Naive thymus-derived CD4-positive, alpha-beta T cell (primary cell): ENCODE results near the gene VSIG10. TPM values are rescaled to one million over a fixed set of nuclear protein-coding genes. Genes with fewer than 3 reads are reported as not detected.

ENCODE experiments used
- ATAC-seq: fragments of 150-1000 bp; cut with Tn5 transposase; 2 replicates; pipeline ENCODE4 v1.10.0; 2021; ENCODE audit warnings: mild to moderate bottlenecking, moderate library complexity
- CTCF ChIA-PET: fragments of 350-600 bp; sonication (Branson Sonifier 250); formaldehyde crosslinking; loops from one replicate; lab custom pipeline; 2021; ENCODE audit warnings: antibody characterized with exemption; lab: Charles Lee
- POLR2A ChIA-PET: fragments of 350-600 bp; sonication (Branson Sonifier 250); formaldehyde crosslinking; loops from one replicate; lab custom pipeline; 2021; ENCODE audit warnings: antibody characterized with exemption, inconsistent platforms; lab: Charles Lee
- DNase-seq, 9 donors: peaks; one replicate each; pipeline versions ENCODE4 v3.0.0 to v3.0.0-alpha.2; 2020 to 2022; ENCODE audit warnings: mixed read lengths in 1 of 9
- H3K27ac ChIP-seq: one replicate; pipeline ENCODE4 v1.7.0; 2013; ENCODE audit warnings: mild to moderate bottlenecking, low read depth, low read length, moderate library complexity
- H3K27me3 ChIP-seq, 2 donors: one replicate each; pipeline ENCODE4 v1.7.0; 2013; ENCODE audit warnings: low read length in 2 of 2, mild to moderate bottlenecking in 2 of 2, moderate library complexity in 2 of 2; ENCODE audit not compliant: control insufficient read depth in 2 of 2, insufficient read depth in 2 of 2
- H3K36me3 ChIP-seq, 3 experiments: 1 replicate in 2 of 3; 2 replicates in 1 of 3; pipeline ENCODE4 v1.7.0; 2013; ENCODE audit warnings: low read length in 3 of 3, mild to moderate bottlenecking in 3 of 3, moderate library complexity in 1 of 3; ENCODE audit not compliant: insufficient read depth in 3 of 3, control insufficient read depth in 2 of 3
- H3K4me1 ChIP-seq, 2 donors: one replicate each; pipeline ENCODE4 v1.7.0; 2013; ENCODE audit warnings: low read length in 2 of 2, mild to moderate bottlenecking in 2 of 2, moderate library complexity in 1 of 2; ENCODE audit not compliant: control insufficient read depth in 2 of 2, insufficient read depth in 2 of 2
- H3K4me3 ChIP-seq: 2 replicates; pipeline ENCODE4 v1.7.0; 2013; ENCODE audit warnings: mild to moderate bottlenecking, low read length
- H3K9me3 ChIP-seq, 3 experiments: 1 replicate in 2 of 3; 2 replicates in 1 of 3; pipeline ENCODE4 v1.7.0; 2013; ENCODE audit warnings: low read length in 3 of 3; ENCODE audit not compliant: control insufficient read depth in 2 of 3
- H3K27ac Mint-ChIP-seq, 9 donors: one replicate each; pipeline ENCODE4 v1.8.0; 2020 to 2022; ENCODE audit warnings: mixed read lengths in 9 of 9, mild to moderate bottlenecking in 8 of 9, moderate library complexity in 5 of 9, inconsistent platforms in 2 of 9
- H3K27me3 Mint-ChIP-seq, 5 donors: one replicate each; pipeline ENCODE4 v1.8.0; 2021 to 2022; ENCODE audit warnings: mixed read lengths in 5 of 5, mild to moderate bottlenecking in 1 of 5
- H3K36me3 Mint-ChIP-seq, 5 donors: one replicate each; pipeline ENCODE4 v1.8.0; 2020 to 2022; ENCODE audit warnings: mixed read lengths in 5 of 5, mild to moderate bottlenecking in 3 of 5, inconsistent platforms in 1 of 5
- H3K4me1 Mint-ChIP-seq, 7 donors: one replicate each; pipeline ENCODE4 v1.8.0; 2020 to 2022; ENCODE audit warnings: mixed read lengths in 7 of 7, mild to moderate bottlenecking in 3 of 7, inconsistent platforms in 1 of 7
- H3K4me3 Mint-ChIP-seq, 10 donors: one replicate each; pipeline ENCODE4 v1.8.0; 2020 to 2022; ENCODE audit warnings: mild to moderate bottlenecking in 10 of 10, mixed read lengths in 10 of 10, moderate library complexity in 6 of 10, inconsistent platforms in 2 of 10
- H3K9me3 Mint-ChIP-seq, 11 donors: one replicate each; pipeline ENCODE4 v1.8.0; 2020 to 2022; ENCODE audit warnings: mixed read lengths in 11 of 11, mild to moderate bottlenecking in 4 of 11, inconsistent platforms in 1 of 11, moderate library complexity in 1 of 11
- intact Hi-C, 2 donors: fragments of 100-400 bp; cut with micrococcal nuclease; formaldehyde crosslinking; loops; one replicate each; pipeline ENCODE4 v1.15.1; 2023
- polyA plus RNA-seq, 2 donors: library from polyadenylated mRNA; unstranded; fragments of 300-500 nt; fragmentation: Illumina TruSeq; gene quantifications; one replicate each; pipeline ENCODE4 v1.2.3, GENCODE V29; 2021
- total RNA-seq, 6 experiments: library from RNA in 5 of 6; stranded (reverse) in 5 of 6; gene quantifications; 1 replicate in 5 of 6; 2 replicates in 1 of 6; pipeline ENCODE4 v1.2.3 and lab custom pipeline; 2021 to 2026

The VSIG10 gene
- total and polyA plus RNA-seq, 7 experiments from 2014 or later = 1.5 to 8.5 (median 5.3) TPM

DNA sequence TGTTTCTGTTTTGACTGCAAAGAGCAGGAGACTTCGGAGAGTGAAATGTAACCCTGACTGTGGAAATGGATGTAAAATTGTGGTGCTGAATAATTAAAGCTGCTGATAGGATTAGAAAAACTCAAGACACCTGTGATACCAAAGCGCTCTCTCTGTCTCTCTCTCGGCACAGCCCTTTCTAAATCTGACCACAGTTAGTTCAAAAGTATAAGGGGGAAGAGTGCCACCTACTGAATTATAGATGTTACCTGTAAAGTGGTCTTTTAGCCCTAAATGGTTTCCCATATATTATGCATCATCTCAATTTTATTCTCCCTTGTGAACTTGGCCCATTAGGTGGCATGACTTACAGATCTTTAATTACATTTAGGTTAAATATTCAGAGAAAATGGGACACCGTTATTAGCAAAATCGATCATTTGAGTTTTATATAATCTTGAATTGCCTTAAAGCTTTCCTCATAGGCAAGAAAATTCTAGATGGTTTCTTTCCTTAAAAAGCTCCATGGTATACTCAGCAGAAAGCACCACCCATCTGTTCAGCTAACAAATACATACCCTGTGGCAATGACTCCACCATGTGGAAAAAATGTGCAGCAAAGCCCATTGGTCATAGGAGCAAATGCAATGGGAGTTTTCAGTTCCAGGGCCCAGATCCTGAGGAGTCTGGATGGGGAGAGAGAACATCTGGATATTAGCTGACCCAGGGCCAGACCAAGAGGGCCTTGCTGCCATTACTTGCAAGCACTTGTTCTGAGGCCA lies 69.2 kb downstream of the VSIG10 start:
- DNase-seq = no peak
- H3K4me3 ChIP-seq = no peak overlapping the region
- H3K36me3 ChIP-seq = peaks cover 7 to 87% (median 19%) of the 10 kb centered on the region in 3 experiments
- intact Hi-C loops = loop anchor here in 1 of 2 donors (1.0 kb wide), 1 partner anchor 159 kb away; no protein-coding TSS in a partner anchor
- no peaks in the 10 kb centered on the region for H3K27me3 Mint-ChIP-seq
- no peak overlapping the region for H3K4me3 Mint-ChIP-seq
- peak overlapping the region in 6 of 9 donors; percentile 3 to 65 (median 60) for H3K27ac Mint-ChIP-seq
- no peak for ATAC-seq
- no peaks in the 10 kb centered on the region for H3K27me3 ChIP-seq
- H3K9me3 ChIP-seq = no peaks in the 10 kb centered on the region
- POLR2A ChIA-PET = no interaction called here
- CTCF ChIA-PET = no interaction called here
- no peaks in the 10 kb centered on the region for H3K9me3 Mint-ChIP-seq
- H3K36me3 Mint-ChIP-seq = peaks cover 4 to 50% (median 16%) of the 10 kb centered on the region in 5 donors
- peaks cover 0 to 28% (median 0%) of the 10 kb centered on the region in 7 donors for H3K4me1 Mint-ChIP-seq
- no peak overlapping the region for H3K27ac ChIP-seq
- H3K4me1 ChIP-seq = no peaks in the 10 kb centered on the region

DNA sequence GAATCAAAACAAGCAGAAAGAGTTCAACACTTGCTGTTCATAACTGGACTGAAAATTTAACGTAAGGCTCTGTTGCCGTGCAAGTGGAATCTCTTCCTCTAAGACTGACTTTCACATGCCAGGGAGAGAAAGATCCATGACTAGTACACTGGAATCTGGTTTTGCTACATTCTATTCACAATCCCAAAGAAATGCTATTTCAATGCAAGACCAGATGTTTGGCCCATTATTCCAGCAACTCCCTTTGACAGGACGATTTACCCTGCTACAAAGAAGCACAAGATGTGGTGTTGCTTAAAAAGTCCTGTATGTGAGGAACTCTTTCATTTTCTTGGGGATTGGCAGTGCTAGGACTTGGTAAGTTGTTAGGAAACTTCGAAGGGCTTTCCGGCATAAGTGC lies 69.9 kb downstream of the VSIG10 start:
- H3K27me3 Mint-ChIP-seq = no peaks in the 10 kb centered on the region
- Histone ChIP-seq H3K27me3 (no peaks in the 10 kb centered on the region), H3K27ac (no peak overlapping the region), H3K4me3 (no peak overlapping the region), H3K9me3 (no peaks in the 10 kb centered on the region), H3K4me1 (no peaks in the 10 kb centered on the region), H3K36me3 (peaks cover 7 to 86% (median 19%) of the 10 kb centered on the region in 3 experiments)
- DNase-seq (no peak), ATAC-seq (no peak)
- CTCF ChIA-PET = no interaction called here
- H3K27ac Mint-ChIP-seq = peak overlapping the region in 6 of 9 donors; percentile 3 to 62 (median 28)
- H3K4me1 Mint-ChIP-seq = peaks cover 0 to 28% (median 0%) of the 10 kb centered on the region in 7 donors
- peaks cover 4 to 51% (median 17%) of the 10 kb centered on the region in 5 donors for H3K36me3 Mint-ChIP-seq
- intact Hi-C loops = loop anchor here (1.0 to 2.0 kb wide), 2 partner anchors 17 to 159 kb away; partner anchors contain the start of gene RFC5 (in 1 of the 2)
- POLR2A ChIA-PET = no interaction called here
- no peak overlapping the region for H3K4me3 Mint-ChIP-seq
- H3K9me3 Mint-ChIP-seq = no peaks in the 10 kb centered on the region

DNA sequence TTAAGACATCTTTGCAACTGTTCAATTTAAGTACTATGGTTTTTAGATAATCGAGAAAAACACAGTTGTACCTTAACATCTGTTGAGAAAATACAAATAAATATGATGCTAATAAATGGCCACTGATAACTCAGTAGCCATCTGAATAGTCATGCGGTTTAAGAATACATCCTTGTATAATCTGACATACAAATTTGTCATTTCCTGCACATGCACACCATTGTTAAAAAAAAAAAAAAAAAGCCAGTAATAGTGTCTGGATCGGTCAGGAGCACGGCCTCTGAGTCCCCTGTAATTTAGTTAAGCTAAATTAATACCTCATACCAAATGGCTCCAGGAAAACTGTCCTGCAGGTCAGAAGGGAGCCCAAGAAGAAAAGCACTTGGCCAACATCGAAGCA lies 70.5 kb downstream of the VSIG10 start:
- Histone ChIP-seq H3K36me3 (peaks cover 7 to 85% (median 15%) of the 10 kb centered on the region in 3 experiments), H3K4me3 (no peak overlapping the region), H3K9me3 (no peaks in the 10 kb centered on the region), H3K27ac (no peak overlapping the region), H3K27me3 (no peaks in the 10 kb centered on the region), H3K4me1 (no peaks in the 10 kb centered on the region)
- H3K9me3 Mint-ChIP-seq = no peaks in the 10 kb centered on the region
- H3K4me3 Mint-ChIP-seq = no peak overlapping the region
- H3K36me3 Mint-ChIP-seq = peaks cover 4 to 54% (median 17%) of the 10 kb centered on the region in 5 donors
- intact Hi-C loops = loop anchor here in 1 of 2 donors (2.0 kb wide), 1 partner anchor 17 kb away; the partner anchor contains the start of gene RFC5
- no peak for ATAC-seq
- ChIA-PET POLR2A (no interaction called here), CTCF (interaction anchor here (0.6 kb wide), 1 partner anchor 78 kb away, joined by 3 read pairs; no protein-coding TSS in a partner anchor)
- H3K4me1 Mint-ChIP-seq = peaks cover 0 to 28% (median 0%) of the 10 kb centered on the region in 7 donors
- H3K27me3 Mint-ChIP-seq = no peaks in the 10 kb centered on the region
- H3K27ac Mint-ChIP-seq = peak overlapping the region in 5 of 9 donors; percentile 4 to 46 (median 13)
- DNase-seq = no peak

DNA sequence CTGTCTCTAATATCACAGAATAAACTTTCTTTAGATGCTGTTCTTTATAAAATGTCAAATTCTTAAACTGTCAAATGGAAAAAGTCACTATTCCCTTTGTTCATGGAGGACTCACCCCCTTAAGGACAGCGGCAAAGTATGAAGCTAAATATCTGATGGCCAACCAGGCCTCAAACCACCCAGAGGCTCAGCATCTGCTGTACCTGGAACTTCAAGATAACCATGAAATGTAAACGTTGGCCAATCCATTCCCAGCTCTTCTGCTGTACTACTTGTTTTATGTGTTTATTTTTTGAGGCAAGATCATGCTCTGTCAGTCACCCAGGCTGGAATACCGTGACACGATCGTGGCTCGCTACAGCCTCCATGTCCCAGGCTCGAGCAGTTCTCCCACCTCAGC lies 71.6 kb downstream of the VSIG10 start:
- intact Hi-C loops = loop anchor here in 1 of 2 donors (2.0 kb wide), 1 partner anchor 15 kb away; the partner anchor contains the start of gene RFC5
- Mint-ChIP-seq H3K36me3 (peaks cover 4 to 58% (median 20%) of the 10 kb centered on the region in 5 donors), H3K27me3 (no peaks in the 10 kb centered on the region), H3K27ac (peak overlapping the region in 2 of 9 donors; percentile 11 to 69), H3K9me3 (no peaks in the 10 kb centered on the region), H3K4me1 (peaks cover 0 to 28% (median 0%) of the 10 kb centered on the region in 7 donors), H3K4me3 (no peak overlapping the region)
- H3K27me3 ChIP-seq = no peaks in the 10 kb centered on the region
- ATAC-seq (no peak), DNase-seq (no peak)
- H3K4me3 ChIP-seq = no peak overlapping the region
- peaks cover 7 to 87% (median 12%) of the 10 kb centered on the region in 3 experiments for H3K36me3 ChIP-seq
- H3K9me3 ChIP-seq = no peaks in the 10 kb centered on the region
- H3K27ac ChIP-seq = no peak overlapping the region
- ChIA-PET CTCF (no interaction called here), POLR2A (no interaction called here)
- no peaks in the 10 kb centered on the region for H3K4me1 ChIP-seq

DNA sequence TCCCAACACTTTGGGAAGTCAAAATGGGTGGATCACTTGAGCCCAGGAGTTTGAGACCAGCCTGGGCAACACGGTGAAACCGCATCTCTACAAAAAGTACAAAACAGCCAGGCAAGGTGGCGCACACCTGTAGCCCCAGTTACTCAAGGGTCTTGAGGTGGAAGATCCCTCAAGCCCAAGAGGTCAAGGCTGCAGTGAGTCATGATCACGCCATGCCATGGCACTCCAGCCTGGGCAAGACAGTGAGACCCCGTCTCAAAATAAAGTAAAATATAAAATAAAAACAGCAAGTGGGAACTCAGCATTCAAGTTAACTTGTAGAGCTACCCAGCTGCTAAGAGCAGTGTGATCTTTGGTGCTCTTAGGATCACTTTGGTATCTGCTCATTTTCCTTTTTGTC lies 74.6 kb downstream of the VSIG10 start:
- Histone ChIP-seq H3K9me3 (no peaks in the 10 kb centered on the region), H3K4me3 (no peak overlapping the region), H3K27me3 (no peaks in the 10 kb centered on the region), H3K4me1 (no peaks in the 10 kb centered on the region), H3K27ac (no peak overlapping the region), H3K36me3 (peaks cover 0 to 82% (median 0%) of the 10 kb centered on the region in 3 experiments)
- H3K27me3 Mint-ChIP-seq = no peaks in the 10 kb centered on the region
- H3K27ac Mint-ChIP-seq = peak overlapping the region in 1 of 9 donors; percentile 30
- ATAC-seq (no peak), DNase-seq (no peak)
- H3K4me3 Mint-ChIP-seq = no peak overlapping the region
- intact Hi-C loops = no loop called here
- ChIA-PET CTCF (interaction anchor here (0.9 kb wide), 1 partner anchor 32 kb away, joined by 3 read pairs; the partner anchor contains the start of gene WSB2), POLR2A (interaction anchor here (0.6 kb wide), 1 partner anchor 21 kb away, joined by 4 read pairs; no protein-coding TSS in a partner anchor)
- H3K9me3 Mint-ChIP-seq = no peaks in the 10 kb centered on the region
- peaks cover 4 to 61% (median 17%) of the 10 kb centered on the region in 5 donors for H3K36me3 Mint-ChIP-seq
- H3K4me1 Mint-ChIP-seq = peaks cover 0 to 5% (median 0%) of the 10 kb centered on the region in 7 donors

DNA sequence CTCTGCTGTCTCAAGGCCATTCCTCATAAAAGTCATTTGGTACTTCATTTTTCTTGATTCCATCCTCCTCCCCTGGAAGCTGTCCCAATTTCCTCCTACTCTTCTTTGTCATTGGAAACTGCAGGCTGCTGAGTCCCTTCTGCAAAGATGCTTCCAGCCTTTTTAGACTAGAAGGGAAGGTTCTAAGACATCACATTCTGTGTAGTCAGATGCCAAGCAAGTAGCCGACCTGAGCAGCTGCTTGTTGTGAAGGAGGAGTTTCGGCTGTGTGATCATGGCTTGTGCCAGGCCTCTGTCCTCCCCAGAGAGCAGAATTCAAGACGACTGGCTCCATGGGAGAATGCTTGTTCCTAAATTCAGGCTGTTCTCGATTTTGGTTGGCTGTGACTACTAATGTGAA lies 78.6 kb downstream of the VSIG10 start:
- no peak overlapping the region for H3K27ac ChIP-seq
- peaks cover 4 to 62% (median 24%) of the 10 kb centered on the region in 5 donors for H3K36me3 Mint-ChIP-seq
- H3K4me3 ChIP-seq = no peak overlapping the region
- peaks cover 0 to 74% (median 0%) of the 10 kb centered on the region in 3 experiments for H3K36me3 ChIP-seq
- ATAC-seq (no peak), DNase-seq (no peak)
- H3K4me3 Mint-ChIP-seq = no peak overlapping the region
- no peaks in the 10 kb centered on the region for H3K4me1 ChIP-seq
- peaks cover 0 to 9% (median 0%) of the 10 kb centered on the region in 7 donors for H3K4me1 Mint-ChIP-seq
- H3K27ac Mint-ChIP-seq = peak overlapping the region in 2 of 9 donors; percentile 45 to 84
- ChIA-PET POLR2A (no interaction called here), CTCF (no interaction called here)
- H3K27me3 Mint-ChIP-seq = no peaks in the 10 kb centered on the region
- intact Hi-C loops = no loop called here
- no peaks in the 10 kb centered on the region for H3K27me3 ChIP-seq
- H3K9me3 ChIP-seq = no peaks in the 10 kb centered on the region
- H3K9me3 Mint-ChIP-seq = no peaks in the 10 kb centered on the region
